ENCODE data around the gene MPPE1. TPM values are rescaled to one million over a fixed set of nuclear protein-coding genes. Genes with fewer than 3 reads are reported as not detected.

The MPPE1 gene
- total and polyA plus RNA-seq, 9 of the 15 experiments (the other 6 are each of a cell fraction or from before 2014, with no cell fraction given): 10.7 to 19.5 (median 13.3) TPM

DNA sequence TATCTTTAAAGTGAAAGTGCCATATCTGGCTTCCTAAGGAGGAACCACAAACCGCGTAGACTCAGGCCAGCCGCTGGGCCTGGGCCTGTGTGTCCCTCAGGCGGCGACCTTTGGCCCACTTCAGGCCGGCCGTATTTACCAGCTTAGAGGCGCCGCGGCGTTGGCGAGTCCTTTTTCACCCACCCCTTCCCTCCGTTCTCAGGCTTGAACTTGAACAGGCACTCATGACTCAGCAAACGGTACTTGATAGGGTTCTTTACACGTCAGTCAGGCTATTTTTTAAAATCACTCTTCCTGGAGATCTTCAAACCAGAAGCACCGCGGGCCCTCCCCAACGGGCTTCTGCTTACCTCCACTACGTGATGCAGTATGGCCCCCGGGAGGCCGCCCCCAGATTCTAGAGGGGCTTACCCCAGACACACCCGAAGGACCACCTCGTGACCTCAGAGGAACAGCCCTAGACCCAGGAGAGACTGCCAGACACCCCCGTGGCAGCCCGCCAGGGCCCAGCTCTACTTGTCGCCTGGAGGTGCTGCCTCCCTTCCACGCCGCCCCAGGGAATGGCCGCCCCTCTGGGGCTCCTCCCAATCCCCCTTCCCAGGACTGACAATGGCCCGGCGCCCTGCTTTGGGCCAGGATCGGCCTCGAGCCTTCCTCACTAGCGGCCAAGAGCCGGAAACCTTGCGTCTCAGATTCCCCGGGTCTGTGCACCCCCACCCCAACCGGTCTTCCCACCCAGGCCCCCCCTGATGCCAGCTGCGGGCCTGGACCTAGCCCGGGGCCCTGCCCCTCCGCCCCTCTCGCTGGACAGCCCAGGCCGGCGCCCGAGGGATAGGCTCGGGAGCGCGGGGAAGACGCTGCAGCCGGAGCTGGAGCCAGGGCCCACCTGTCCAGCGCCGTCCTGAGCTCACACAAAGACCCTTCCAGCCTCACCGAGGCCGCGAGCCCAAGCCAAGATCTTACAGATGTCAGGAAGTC is 39.4 kb upstream of the MPPE1 start (continued):
- TF ChIP-seq, protein P1, sequence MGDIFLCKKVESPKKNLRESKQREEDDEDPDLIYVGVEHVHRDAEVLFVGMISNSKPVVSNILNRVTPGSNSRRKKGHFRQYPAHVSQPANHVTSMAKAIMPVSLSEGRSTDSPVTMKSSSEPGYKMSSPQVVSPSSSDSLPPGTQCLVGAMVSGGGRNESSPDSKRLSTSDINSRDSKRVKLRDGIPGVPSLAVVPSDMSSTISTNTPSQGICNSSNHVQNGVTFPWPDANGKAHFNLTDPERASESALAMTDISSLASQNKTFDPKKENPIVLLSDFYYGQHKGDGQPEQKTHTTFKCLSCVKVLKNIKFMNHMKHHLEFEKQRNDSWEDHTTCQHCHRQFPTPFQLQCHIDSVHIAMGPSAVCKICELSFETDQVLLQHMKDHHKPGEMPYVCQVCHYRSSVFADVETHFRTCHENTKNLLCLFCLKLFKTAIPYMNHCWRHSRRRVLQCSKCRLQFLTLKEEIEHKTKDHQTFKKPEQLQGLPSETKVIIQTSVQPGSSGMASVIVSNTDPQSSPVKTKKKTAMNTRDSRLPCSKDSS (IDR thresholded peaks at IDR 0.05; ENCODE audit: low read depth, partially characterized antibody): no peak
- TF ChIP-seq L3MBTL2 (IDR thresholded peaks at IDR 0.05) (peak; percentile 50; the same call in 1 of the 2 replicates), ZNF354B (CRISPR knock-in tag; IDR thresholded peaks at IDR 0.05) (no peak), SLC30A9 (CRISPR knock-in tag; IDR thresholded peaks at IDR 0.05) (no peak), RNF2 (IDR thresholded peaks at IDR 0.05) (peak; percentile 92), NEUROD1 (IDR thresholded peaks at IDR 0.05; ENCODE audit: borderline replicate concordance, low read depth, low read length, partially characterized antibody) (peak; percentile 78), BCOR (IDR thresholded peaks at IDR 0.05) (peak; percentile 76), SMARCE1 (IDR thresholded peaks at IDR 0.05) (peak; percentile 51; the same call in 1 of the 2 replicates), HNRNPUL1 (IDR thresholded peaks at IDR 0.05; ENCODE audit: low read length) (no peak), TAF7 (tag; IDR thresholded peaks at IDR 0.05) (peak; percentile 39; the same call in 1 of the 2 replicates), TAF1 (IDR thresholded peaks at IDR 0.05; ENCODE audit: control insufficient read depth, extremely low read depth, insufficient read depth, low read length, severe bottlenecking) (no peak), SAP30 (IDR thresholded peaks at IDR 0.05; ENCODE audit: borderline replicate concordance, insufficient read depth, low read depth, low read length, poor library complexity, severe bottlenecking) (peak; percentile 53)
- TF ChIP-seq, protein P2, sequence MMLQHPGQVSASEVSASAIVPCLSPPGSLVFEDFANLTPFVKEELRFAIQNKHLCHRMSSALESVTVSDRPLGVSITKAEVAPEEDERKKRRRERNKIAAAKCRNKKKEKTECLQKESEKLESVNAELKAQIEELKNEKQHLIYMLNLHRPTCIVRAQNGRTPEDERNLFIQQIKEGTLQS (IDR thresholded peaks at IDR 0.05): peak; percentile 70; the same call in 1 of the 2 replicates
- TF ChIP-seq, protein P2 (CRISPR knock-in tag; conservative IDR thresholded peaks at IDR 0.05): no peak
- TF ChIP-seq, protein P3, sequence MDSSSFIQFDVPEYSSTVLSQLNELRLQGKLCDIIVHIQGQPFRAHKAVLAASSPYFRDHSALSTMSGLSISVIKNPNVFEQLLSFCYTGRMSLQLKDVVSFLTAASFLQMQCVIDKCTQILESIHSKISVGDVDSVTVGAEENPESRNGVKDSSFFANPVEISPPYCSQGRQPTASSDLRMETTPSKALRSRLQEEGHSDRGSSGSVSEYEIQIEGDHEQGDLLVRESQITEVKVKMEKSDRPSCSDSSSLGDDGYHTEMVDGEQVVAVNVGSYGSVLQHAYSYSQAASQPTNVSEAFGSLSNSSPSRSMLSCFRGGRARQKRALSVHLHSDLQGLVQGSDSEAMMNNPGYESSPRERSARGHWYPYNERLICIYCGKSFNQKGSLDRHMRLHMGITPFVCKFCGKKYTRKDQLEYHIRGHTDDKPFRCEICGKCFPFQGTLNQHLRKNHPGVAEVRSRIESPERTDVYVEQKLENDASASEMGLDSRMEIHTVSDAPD (CRISPR knock-in tag; IDR thresholded peaks at IDR 0.05): no peak
- TF ChIP-seq, protein P4, sequence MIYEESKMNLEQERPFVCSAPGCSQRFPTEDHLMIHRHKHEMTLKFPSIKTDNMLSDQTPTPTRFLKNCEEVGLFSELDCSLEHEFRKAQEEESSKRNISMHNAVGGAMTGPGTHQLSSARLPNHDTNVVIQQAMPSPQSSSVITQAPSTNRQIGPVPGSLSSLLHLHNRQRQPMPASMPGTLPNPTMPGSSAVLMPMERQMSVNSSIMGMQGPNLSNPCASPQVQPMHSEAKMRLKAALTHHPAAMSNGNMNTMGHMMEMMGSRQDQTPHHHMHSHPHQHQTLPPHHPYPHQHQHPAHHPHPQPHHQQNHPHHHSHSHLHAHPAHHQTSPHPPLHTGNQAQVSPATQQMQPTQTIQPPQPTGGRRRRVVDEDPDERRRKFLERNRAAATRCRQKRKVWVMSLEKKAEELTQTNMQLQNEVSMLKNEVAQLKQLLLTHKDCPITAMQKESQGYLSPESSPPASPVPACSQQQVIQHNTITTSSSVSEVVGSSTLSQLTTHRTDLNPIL (CRISPR knock-in tag; IDR thresholded peaks at IDR 0.05): no peak
